Stimulated activated CD4-positive, alpha-beta T cell treated with anti-CD3 and anti-CD28 coated beads, Interleukin-15, amount 100 ng/mL, for 1 hour (primary cell): ENCODE results near the gene PRR4.

Source experiments
- DNase-seq, 2 donors: peaks; one replicate each; pipeline ENCODE4 v3.0.0-alpha.2; 2020; ENCODE audit warnings: low read depth in 1 of 2, low spot score in 1 of 2

The PRR4 gene

GRCh38 chr12:10849425-10849878, at the start of gene PRR4:
PRR4 (minus strand) TSS chr12:10849475; CDS start chr12:10849437, 38 bp downstream.
- no peak for DNase-seq

- no peak for DNase-seq
Measured at GRCh38 chr12:10896854-10897253, 47.6 kb upstream of the PRR4 start.

GRCh38 chr12:10891937-10892336, 42.7 kb upstream of the PRR4 start:
- DNase-seq: no peak

- no peak for DNase-seq
Measured at GRCh38 chr12:10889226-10889625, 40.0 kb upstream of the PRR4 start.

GRCh38 chr12:10884086-10884725, 34.9 kb upstream of the PRR4 start, which contains the start of gene PRH1:
PRH1 (minus strand) TSS chr12:10884255; CDS start chr12:10884217, 38 bp downstream.
- no peak for DNase-seq

GRCh38 chr12:10873378-10873777, 24.1 kb upstream of the PRR4 start:
- no peak for DNase-seq

- DNase-seq: no peak
Measured at GRCh38 chr12:10867381-10867780, 18.1 kb upstream of the PRR4 start.

- no peak for DNase-seq
Measured at GRCh38 chr12:10863512-10864218, 14.4 kb upstream of the PRR4 start.

- no peak for DNase-seq
Measured at GRCh38 chr12:10861366-10861765, 12.1 kb upstream of the PRR4 start.

- DNase-seq: no peak
Measured at GRCh38 chr12:10855807-10856206, 6.5 kb upstream of the PRR4 start.

GRCh38 chr12:10853776-10854175, 4.5 kb upstream of the PRR4 start:
- no peak for DNase-seq

GRCh38 chr12:10851243-10851858, 2.1 kb upstream of the PRR4 start:
- no peak for DNase-seq

GRCh38 chr12:10847744-10848143, 1.5 kb downstream of the PRR4 start:
- DNase-seq: no peak

- no peak for DNase-seq
Measured at GRCh38 chr12:10842862-10843261, 6.4 kb downstream of the PRR4 start.

GRCh38 chr12:10838461-10838860, 10.8 kb downstream of the PRR4 start:
- DNase-seq: no peak

GRCh38 chr12:10829994-10830393, 19.3 kb downstream of the PRR4 start:
- DNase-seq: no peak

- no peak for DNase-seq
Measured at GRCh38 chr12:10826258-10826657, 23.0 kb downstream of the PRR4 start, which contains the start of gene TAS2R10. TAS2R10 (minus strand) TSS chr12:10826358; CDS start chr12:10826269, 89 bp downstream.

- DNase-seq: no peak
Measured at GRCh38 chr12:10824957-10825356, 24.3 kb downstream of the PRR4 start.

- DNase-seq: no peak
Measured at GRCh38 chr12:10811883-10812536, 37.3 kb downstream of the PRR4 start.

- DNase-seq: no peak
Measured at GRCh38 chr12:10810068-10810467, 39.2 kb downstream of the PRR4 start, which contains the start of gene TAS2R9. TAS2R9 (minus strand) TSS chr12:10810168; CDS start chr12:10810075, 93 bp downstream.

GRCh38 chr12:10807186-10807585, 42.1 kb downstream of the PRR4 start, which contains the start of gene TAS2R8:
TAS2R8 (minus strand) TSS chr12:10807286; CDS start chr12:10806980, 306 bp downstream.
- no peak for DNase-seq
